OCI-LY3 (cell line): ENCODE measurements around the gene ZC3H18.

Source experiments
- H2AFZ ChIP-seq: fragments of 200-600, 300-600 bp; shearing (Covaris generic); 2 replicates; pipeline ENCODE4 v1.6.0; 2014; ENCODE audit warnings: antibody characterized with exemption, low read depth, low read length
- H3K27ac ChIP-seq: fragments of 200-600, 300-600 bp; sonication (generic); 2 replicates; pipeline ENCODE4 v1.5.1; 2014; ENCODE audit warnings: mild to moderate bottlenecking, low read length, moderate library complexity, mixed read lengths
- H3K27me3 ChIP-seq: fragments of 200-600, 300-600 bp; sonication (generic); 2 replicates; pipeline ENCODE4 v1.6.1; 2014; ENCODE audit warnings: low read depth, low read length, mixed read lengths
- H3K36me3 ChIP-seq: fragments of 200-600, 300-600 bp; sonication (generic); replicated peaks from 2 replicates; pipeline ENCODE3; 2014; ENCODE audit warnings: low read depth, low read length, mixed read lengths
- H3K4me1 ChIP-seq: fragments of 300-600, 200-600 bp; sonication (generic); 2 replicates; pipeline ENCODE4 v1.6.1; 2014; ENCODE audit warnings: low read length, mixed read lengths
- H3K4me2 ChIP-seq: fragments of 200-600, 300-600 bp; sonication (generic); 2 replicates; pipeline ENCODE4 v1.6.1; 2014; ENCODE audit warnings: low read length, mixed read lengths
- H3K4me3 ChIP-seq: fragments of 300-600, 200-600 bp; sonication (generic); 2 replicates; pipeline ENCODE4 v1.5.1; 2014; ENCODE audit warnings: antibody characterized with exemption, mild to moderate bottlenecking, low read length, moderate library complexity
- H3K79me2 ChIP-seq: fragments of 300-600, 200-600 bp; shearing (Covaris generic); 2 replicates; pipeline ENCODE4 v1.6.1; 2014; ENCODE audit warnings: mild to moderate bottlenecking, low read length, mixed read lengths
- H3K9ac ChIP-seq: fragments of 300-600, 200-600 bp; shearing (Covaris generic); 2 replicates; pipeline ENCODE4 v1.6.0; 2014; ENCODE audit warnings: mild to moderate bottlenecking, low read length, moderate library complexity
- H3K9me3 ChIP-seq: fragments of 200-600, 300-600 bp; shearing (Covaris generic); 2 replicates; pipeline ENCODE4 v1.6.1; 2014; ENCODE audit warnings: low read length, mixed read lengths; ENCODE audit not compliant: insufficient read depth
- H4K20me1 ChIP-seq: fragments of 200-600, 300-600 bp; sonication (generic); 2 replicates; pipeline ENCODE4 v1.6.1; 2016; ENCODE audit warnings: low read length, mixed read lengths; ENCODE audit not compliant: insufficient read depth
- EZH2phosphoT487 ChIP-seq: fragments of 200-600 bp; shearing (Covaris generic); IDR thresholded peaks from 2 replicates; pipeline ENCODE4 v1.6.1; 2018; ENCODE audit warnings: antibody characterized with exemption, mixed run types, low read depth
- TF ChIP-seq, protein P1 (sequence below): fragments of 200-600, 300-600 bp; sonication (generic); IDR thresholded peaks from 2 replicates; pipeline ENCODE4 v1.5.1; 2014; ENCODE audit warnings: antibody characterized with exemption, low read length, low read depth

The ZC3H18 gene

GRCh38 chr16:88634994-88635670 is 64.9 kb downstream of the ZC3H18 start:
- peaks cover 11% of the 10 kb centered on the region for H3K36me3 ChIP-seq
- H3K27me3 ChIP-seq: peaks cover 52% of the 10 kb centered on the region
- H4K20me1 ChIP-seq: peaks cover 10% of the 10 kb centered on the region
- H2AFZ ChIP-seq: no peak overlapping the region
- H3K4me1 ChIP-seq: peaks cover 44% of the 10 kb centered on the region
- peak overlapping the region; percentile 100 for H3K4me2 ChIP-seq
- H3K79me2 ChIP-seq: no peaks in the 10 kb centered on the region
- no peak for TF ChIP-seq EZH2phosphoT487
- TF ChIP-seq, protein P1, sequence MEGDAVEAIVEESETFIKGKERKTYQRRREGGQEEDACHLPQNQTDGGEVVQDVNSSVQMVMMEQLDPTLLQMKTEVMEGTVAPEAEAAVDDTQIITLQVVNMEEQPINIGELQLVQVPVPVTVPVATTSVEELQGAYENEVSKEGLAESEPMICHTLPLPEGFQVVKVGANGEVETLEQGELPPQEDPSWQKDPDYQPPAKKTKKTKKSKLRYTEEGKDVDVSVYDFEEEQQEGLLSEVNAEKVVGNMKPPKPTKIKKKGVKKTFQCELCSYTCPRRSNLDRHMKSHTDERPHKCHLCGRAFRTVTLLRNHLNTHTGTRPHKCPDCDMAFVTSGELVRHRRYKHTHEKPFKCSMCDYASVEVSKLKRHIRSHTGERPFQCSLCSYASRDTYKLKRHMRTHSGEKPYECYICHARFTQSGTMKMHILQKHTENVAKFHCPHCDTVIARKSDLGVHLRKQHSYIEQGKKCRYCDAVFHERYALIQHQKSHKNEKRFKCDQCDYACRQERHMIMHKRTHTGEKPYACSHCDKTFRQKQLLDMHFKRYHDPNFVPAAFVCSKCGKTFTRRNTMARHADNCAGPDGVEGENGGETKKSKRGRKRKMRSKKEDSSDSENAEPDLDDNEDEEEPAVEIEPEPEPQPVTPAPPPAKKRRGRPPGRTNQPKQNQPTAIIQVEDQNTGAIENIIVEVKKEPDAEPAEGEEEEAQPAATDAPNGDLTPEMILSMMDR: no peak
- no peaks in the 10 kb centered on the region for H3K9me3 ChIP-seq
- H3K9ac ChIP-seq: peak overlapping the region; percentile 78; the same call in 1 of the 2 replicates
- H3K4me3 ChIP-seq: peak overlapping the region; percentile 96
- H3K27ac ChIP-seq: no peak overlapping the region

- no peak overlapping the region for H2AFZ ChIP-seq
- no peaks in the 10 kb centered on the region for H3K79me2 ChIP-seq
- TF ChIP-seq, protein P1: no peak
- TF ChIP-seq EZH2phosphoT487: 0 out of 2 replicates have a peak, but pooled peaks have one; percentile 12
- H3K4me1 ChIP-seq: peaks cover 44% of the 10 kb centered on the region
- H3K9ac ChIP-seq: no peak overlapping the region
- H3K4me3 ChIP-seq: peak overlapping the region; percentile 96; the same call in 1 of the 2 replicates
- peaks cover 59% of the 10 kb centered on the region for H3K27me3 ChIP-seq
- peaks cover 10% of the 10 kb centered on the region for H4K20me1 ChIP-seq
- peaks cover 7% of the 10 kb centered on the region for H3K36me3 ChIP-seq
- H3K4me2 ChIP-seq: peak overlapping the region; percentile 100; the same call in 1 of the 2 replicates
- no peak overlapping the region for H3K27ac ChIP-seq
- H3K9me3 ChIP-seq: no peaks in the 10 kb centered on the region
These were observed 65.6 kb downstream of the ZC3H18 start for GRCh38 chr16:88635671-88636319.

GRCh38 chr16:88636488-88637265 is 66.5 kb downstream of the ZC3H18 start:
- Histone ChIP-seq H2AFZ (no peak overlapping the region), H3K4me3 (no peak overlapping the region), H3K4me1 (peaks cover 44% of the 10 kb centered on the region), H3K27me3 (peaks cover 66% of the 10 kb centered on the region), H3K9ac (no peak overlapping the region), H4K20me1 (peaks cover 10% of the 10 kb centered on the region), H3K79me2 (no peaks in the 10 kb centered on the region), H3K36me3 (peaks cover 3% of the 10 kb centered on the region), H3K27ac (no peak overlapping the region), H3K4me2 (no peak overlapping the region), H3K9me3 (no peaks in the 10 kb centered on the region)
- TF ChIP-seq, protein P1: no peak
- TF ChIP-seq EZH2phosphoT487: no peak
